CD4-positive, alpha-beta memory T cell (primary cell): Measurements from ENCODE around the gene SUMF1. TPM values are rescaled to one million over a fixed set of nuclear protein-coding genes. Genes with fewer than 3 reads are reported as not detected.

Source experiments
- CTCF ChIA-PET: fragments of 350-600 bp; sonication (Branson Sonifier 250); formaldehyde crosslinking; loops from one replicate; lab custom pipeline; 2021; ENCODE audit warnings: inconsistent platforms; ENCODE audit not compliant: partially characterized antibody; lab: Charles Lee
- POLR2A ChIA-PET: fragments of 350-600 bp; sonication (Branson Sonifier 250); formaldehyde crosslinking; loops from one replicate; lab custom pipeline; 2021; ENCODE audit not compliant: partially characterized antibody; lab: Charles Lee
- DNase-seq, 5 donors: peaks; one replicate each; pipeline versions ENCODE4 v3.0.0 to v3.0.0-alpha.2; 2020 to 2022; ENCODE audit warnings: mixed read lengths in 1 of 5
- H3K27ac ChIP-seq: one replicate; pipeline ENCODE4 v1.7.0; 2013; ENCODE audit warnings: low read depth, low read length
- H3K27me3 ChIP-seq: 2 replicates; pipeline ENCODE4 v1.7.0; 2013; ENCODE audit warnings: mild to moderate bottlenecking, low read length, moderate library complexity; ENCODE audit not compliant: insufficient read depth
- H3K36me3 ChIP-seq: 2 replicates; pipeline ENCODE4 v1.7.0; 2013; ENCODE audit warnings: mild to moderate bottlenecking, low read length, moderate library complexity; ENCODE audit not compliant: insufficient read depth
- H3K4me1 ChIP-seq: 2 replicates; pipeline ENCODE4 v1.7.0; 2013; ENCODE audit warnings: mild to moderate bottlenecking, low read length, moderate library complexity; ENCODE audit not compliant: insufficient read depth
- H3K4me3 ChIP-seq, 2 donors: one replicate each; pipeline ENCODE4 v1.7.0; 2013; ENCODE audit warnings: low read length in 2 of 2, mild to moderate bottlenecking in 1 of 2
- H3K9me3 ChIP-seq, 2 donors: one replicate each; pipeline ENCODE4 v1.7.0; 2013; ENCODE audit warnings: low read length in 2 of 2, control low read depth in 1 of 2; ENCODE audit not compliant: control insufficient read depth in 1 of 2
- H3K27ac Mint-ChIP-seq, 7 donors: one replicate each; pipeline ENCODE4 v1.8.0; 2020 to 2021; ENCODE audit warnings: mixed read lengths in 7 of 7, mild to moderate bottlenecking in 6 of 7, inconsistent platforms in 3 of 7, moderate library complexity in 3 of 7
- H3K27me3 Mint-ChIP-seq, 2 donors: one replicate each; pipeline ENCODE4 v1.8.0; 2020 to 2021; ENCODE audit warnings: mixed read lengths in 2 of 2
- H3K36me3 Mint-ChIP-seq, 2 donors: one replicate each; pipeline ENCODE4 v1.8.0; 2020 to 2021; ENCODE audit warnings: mixed read lengths in 2 of 2, inconsistent platforms in 1 of 2, mild to moderate bottlenecking in 1 of 2
- H3K4me1 Mint-ChIP-seq, 4 donors: one replicate each; pipeline ENCODE4 v1.8.0; 2020 to 2021; ENCODE audit warnings: mixed read lengths in 4 of 4, mild to moderate bottlenecking in 1 of 4
- H3K4me3 Mint-ChIP-seq, 8 donors: one replicate each; pipeline ENCODE4 v1.8.0; 2020 to 2021; ENCODE audit warnings: mixed read lengths in 8 of 8, mild to moderate bottlenecking in 7 of 8, moderate library complexity in 6 of 8, inconsistent platforms in 3 of 8
- H3K9me3 Mint-ChIP-seq, 8 donors: one replicate each; pipeline ENCODE4 v1.8.0; 2020 to 2021; ENCODE audit warnings: mixed read lengths in 8 of 8, mild to moderate bottlenecking in 5 of 8, inconsistent platforms in 3 of 8, moderate library complexity in 1 of 8
- intact Hi-C: fragments of 100-400 bp; cut with micrococcal nuclease; formaldehyde crosslinking; loops from one replicate; pipeline ENCODE4 v1.15.1; 2023
- polyA plus RNA-seq, 2 donors: library from polyadenylated mRNA; unstranded; fragments of 300-500 nt; fragmentation: Illumina TruSeq; gene quantifications; one replicate each; pipeline ENCODE4 v1.2.3, GENCODE V29; 2021
- total RNA-seq, 2 experiments: library from RNA; stranded (reverse); gene quantifications; one replicate each; pipeline ENCODE4 v1.2.3, GENCODE V29; 2021

The SUMF1 gene
- total and polyA plus RNA-seq, 4 experiments from 2014 or later = 13.9 to 38.3 (median 22.3) TPM

- DNase-seq = no peak
- POLR2A ChIA-PET = interaction anchor here (1.4 to 5.1 kb wide), 3 partner anchors 12 to 38 kb away, joined by 3 to 60 read pairs (median 12); partner anchors contain the start of gene ITPR1
- Mint-ChIP-seq H3K36me3 (peaks cover 21 to 24% of the 10 kb centered on the region in 2 donors), H3K27ac (peak overlapping the region; percentile 62 to 96 (median 92)), H3K27me3 (no peaks in the 10 kb centered on the region), H3K9me3 (no peaks in the 10 kb centered on the region), H3K4me1 (peaks cover 35 to 52% (median 44%) of the 10 kb centered on the region in 4 donors), H3K4me3 (peak overlapping the region in 5 of 8 donors; percentile 27 to 66 (median 43))
- intact Hi-C loops = no loop called here
- no peaks in the 10 kb centered on the region for H3K9me3 ChIP-seq
- no peak overlapping the region for H3K4me3 ChIP-seq
- no peaks in the 10 kb centered on the region for H3K27me3 ChIP-seq
- CTCF ChIA-PET = interaction anchor here (1.3 to 6.3 kb wide), 4 partner anchors 12 to 128 kb away, joined by 3 to 28 read pairs (median 11); partner anchors contain the start of gene ITPR1
- H3K36me3 ChIP-seq = no peaks in the 10 kb centered on the region
- H3K27ac ChIP-seq = no peak overlapping the region
- H3K4me1 ChIP-seq = peaks cover 42% of the 10 kb centered on the region
Observed at GRCh38 chr3:4505688-4506558, 38.9 kb upstream of the SUMF1 start.

DNA sequence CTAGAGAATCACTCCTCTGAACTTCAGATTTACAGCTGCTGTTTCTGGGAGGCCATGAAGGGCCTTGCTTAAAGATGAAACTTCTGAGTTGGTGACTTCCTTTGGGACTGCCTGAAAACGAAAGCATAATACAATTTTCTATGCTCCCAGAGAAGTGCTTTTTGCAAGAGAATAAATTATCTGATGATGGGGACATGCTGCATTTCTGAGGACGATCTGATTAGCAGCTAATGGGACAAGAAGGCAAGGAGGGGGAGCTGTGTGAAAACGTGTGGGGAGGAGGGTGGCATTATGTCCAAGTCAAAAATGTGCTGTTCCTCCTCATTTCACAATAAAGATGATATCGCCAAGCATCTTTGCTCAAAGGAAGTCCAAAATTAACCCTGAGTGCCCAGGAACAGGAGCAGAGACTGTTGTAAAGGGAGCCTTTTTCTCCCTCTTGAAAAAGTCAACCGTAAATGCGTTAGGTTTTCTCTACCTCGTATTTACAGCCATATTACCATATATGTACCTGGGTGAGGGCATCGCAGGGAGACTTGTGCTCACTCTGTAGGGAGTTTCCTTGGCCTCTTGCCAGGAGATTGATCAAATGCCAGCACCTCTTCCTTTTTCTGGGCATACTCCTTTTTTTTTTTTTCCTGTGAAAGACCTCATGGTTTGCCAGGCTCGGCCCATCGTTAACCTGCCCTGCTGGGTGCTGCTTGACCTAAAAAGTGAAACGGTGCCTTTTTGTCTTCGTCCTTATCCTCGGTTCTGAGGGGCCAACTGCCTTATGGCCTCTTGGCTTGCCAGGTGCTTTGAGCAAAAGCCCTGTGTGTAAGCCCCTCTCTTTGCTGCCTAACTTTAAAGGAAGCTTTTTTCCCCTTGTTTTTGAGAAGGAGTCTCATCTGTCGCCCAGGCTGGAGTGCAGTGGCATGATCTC lies 37.5 kb upstream of the SUMF1 start:
- no peaks in the 10 kb centered on the region for H3K27me3 Mint-ChIP-seq
- H3K36me3 Mint-ChIP-seq = peaks cover 24 to 32% of the 10 kb centered on the region in 2 donors
- peaks cover 33 to 52% (median 40%) of the 10 kb centered on the region in 4 donors for H3K4me1 Mint-ChIP-seq
- Histone ChIP-seq H3K4me3 (peak overlapping the region; percentile 43 to 48), H3K27me3 (no peaks in the 10 kb centered on the region), H3K9me3 (no peaks in the 10 kb centered on the region), H3K36me3 (no peaks in the 10 kb centered on the region), H3K4me1 (peaks cover 42% of the 10 kb centered on the region), H3K27ac (peak overlapping the region; percentile 56)
- DNase-seq = peak; percentile 46 to 61 (median 54)
- H3K4me3 Mint-ChIP-seq = peak overlapping the region; percentile 79 to 96 (median 84)
- CTCF ChIA-PET = interaction anchor here (1.3 to 6.3 kb wide), 4 partner anchors 10 to 129 kb away, joined by 3 to 28 read pairs (median 11); partner anchors contain the start of gene ITPR1
- intact Hi-C loops = loop anchor here (1.0 kb wide), 1 partner anchor 10 kb away; no protein-coding TSS in a partner anchor
- peak overlapping the region; percentile 89 to 96 (median 93) for H3K27ac Mint-ChIP-seq
- POLR2A ChIA-PET = interaction anchor here (0.6 to 5.1 kb wide), 7 partner anchors 8 to 216 kb away, joined by 3 to 60 read pairs (median 3); partner anchors contain the start of gene ITPR1
- H3K9me3 Mint-ChIP-seq = no peaks in the 10 kb centered on the region

DNA sequence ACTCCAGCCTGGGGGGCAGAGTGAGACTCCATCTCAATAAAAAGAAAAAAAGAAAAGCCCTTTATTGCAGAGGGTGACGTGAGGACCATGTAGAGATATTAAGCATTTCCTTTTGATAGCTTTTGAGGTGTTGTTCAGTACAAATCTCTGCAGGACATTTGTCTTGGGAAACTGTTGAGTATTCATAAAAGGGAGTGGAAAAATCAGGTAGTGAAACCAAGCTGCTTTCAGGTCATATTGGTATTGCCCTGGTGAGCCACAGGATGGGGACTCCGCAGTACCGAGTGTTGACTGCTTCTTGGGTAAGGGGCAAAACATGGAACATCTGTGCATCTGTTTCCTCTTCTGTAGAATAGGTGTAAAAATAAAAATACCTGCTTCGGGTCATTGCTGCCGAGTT lies 36.0 kb upstream of the SUMF1 start:
- no peaks in the 10 kb centered on the region for H3K36me3 ChIP-seq
- H3K27me3 Mint-ChIP-seq = no peaks in the 10 kb centered on the region
- peaks cover 42% of the 10 kb centered on the region for H3K4me1 ChIP-seq
- H3K27ac ChIP-seq = no peak overlapping the region
- no peak for DNase-seq
- peaks cover 34 to 51% (median 41%) of the 10 kb centered on the region in 4 donors for H3K4me1 Mint-ChIP-seq
- intact Hi-C loops = no loop called here
- peaks cover 22 to 23% of the 10 kb centered on the region in 2 donors for H3K36me3 Mint-ChIP-seq
- peak overlapping the region in 4 of 7 donors; percentile 35 to 92 (median 79) for H3K27ac Mint-ChIP-seq
- no peak overlapping the region for H3K4me3 ChIP-seq
- peak overlapping the region in 1 of 8 donors; percentile 60 for H3K4me3 Mint-ChIP-seq
- no peaks in the 10 kb centered on the region for H3K9me3 Mint-ChIP-seq
- POLR2A ChIA-PET = interaction anchor here (0.6 to 5.1 kb wide), 2 partner anchors 10 to 43 kb away, joined by 3 to 60 read pairs; partner anchors contain the start of gene ITPR1
- no peaks in the 10 kb centered on the region for H3K27me3 ChIP-seq
- CTCF ChIA-PET = interaction anchor here (6.3 kb wide), 1 partner anchor 9 kb away, joined by 28 read pairs; the partner anchor contains the start of gene ITPR1
- no peaks in the 10 kb centered on the region for H3K9me3 ChIP-seq

- H3K27me3 ChIP-seq = no peaks in the 10 kb centered on the region
- Mint-ChIP-seq H3K4me1 (peaks cover 28 to 48% (median 35%) of the 10 kb centered on the region in 4 donors), H3K9me3 (no peaks in the 10 kb centered on the region), H3K36me3 (peaks cover 23 to 26% of the 10 kb centered on the region in 2 donors), H3K4me3 (no peak overlapping the region), H3K27me3 (no peaks in the 10 kb centered on the region), H3K27ac (peak overlapping the region in 2 of 7 donors; percentile 16 to 41)
- no peaks in the 10 kb centered on the region for H3K9me3 ChIP-seq
- CTCF ChIA-PET = interaction anchor here (1.4 kb wide), 1 partner anchor 132 kb away, joined by 5 read pairs; no protein-coding TSS in a partner anchor
- DNase-seq = no peak
- POLR2A ChIA-PET = interaction anchor here (5.1 kb wide), 1 partner anchor 8 kb away, joined by 60 read pairs; the partner anchor contains the start of gene ITPR1
- intact Hi-C loops = no loop called here
- peaks cover 41% of the 10 kb centered on the region for H3K4me1 ChIP-seq
- no peaks in the 10 kb centered on the region for H3K36me3 ChIP-seq
- H3K27ac ChIP-seq = no peak overlapping the region
- no peak overlapping the region for H3K4me3 ChIP-seq
Observed at GRCh38 chr3:4501927-4502326, 34.9 kb upstream of the SUMF1 start.

GRCh38 chr3:4501437-4501836 lies 34.4 kb upstream of the SUMF1 start:
- H3K4me1 ChIP-seq = peaks cover 43% of the 10 kb centered on the region
- ChIA-PET CTCF (interaction anchor here (1.4 kb wide), 1 partner anchor 132 kb away, joined by 5 read pairs; no protein-coding TSS in a partner anchor), POLR2A (interaction anchor here (5.1 kb wide), 1 partner anchor 8 kb away, joined by 60 read pairs; the partner anchor contains the start of gene ITPR1)
- DNase-seq = no peak
- Mint-ChIP-seq H3K36me3 (peaks cover 23 to 27% of the 10 kb centered on the region in 2 donors), H3K4me3 (no peak overlapping the region), H3K27me3 (no peaks in the 10 kb centered on the region), H3K27ac (no peak overlapping the region), H3K4me1 (peaks cover 32 to 50% (median 38%) of the 10 kb centered on the region in 4 donors), H3K9me3 (no peaks in the 10 kb centered on the region)
- no peaks in the 10 kb centered on the region for H3K9me3 ChIP-seq
- intact Hi-C loops = no loop called here
- H3K36me3 ChIP-seq = no peaks in the 10 kb centered on the region
- no peak overlapping the region for H3K27ac ChIP-seq
- no peak overlapping the region for H3K4me3 ChIP-seq
- H3K27me3 ChIP-seq = no peaks in the 10 kb centered on the region

- H3K27me3 Mint-ChIP-seq = no peaks in the 10 kb centered on the region
- H3K9me3 Mint-ChIP-seq = no peaks in the 10 kb centered on the region
- no peak overlapping the region for H3K27ac ChIP-seq
- H3K4me1 ChIP-seq = peaks cover 35% of the 10 kb centered on the region
- H3K9me3 ChIP-seq = no peaks in the 10 kb centered on the region
- H3K4me3 Mint-ChIP-seq = peak overlapping the region in 1 of 8 donors; percentile 25
- no peak for DNase-seq
- POLR2A ChIA-PET = no interaction called here
- no peaks in the 10 kb centered on the region for H3K27me3 ChIP-seq
- intact Hi-C loops = loop anchor here (10.0 kb wide), 2 partner anchors 336 to 626 kb away; partner anchors contain the start of gene ARL8B
- peak overlapping the region in 2 of 7 donors; percentile 7 to 51 for H3K27ac Mint-ChIP-seq
- no peaks in the 10 kb centered on the region for H3K36me3 ChIP-seq
- H3K36me3 Mint-ChIP-seq = peaks cover 23 to 29% of the 10 kb centered on the region in 2 donors
- CTCF ChIA-PET = no interaction called here
- no peak overlapping the region for H3K4me3 ChIP-seq
- peaks cover 30 to 46% (median 38%) of the 10 kb centered on the region in 4 donors for H3K4me1 Mint-ChIP-seq
Observed at GRCh38 chr3:4498446-4498845, 31.4 kb upstream of the SUMF1 start.
